Progenitor cell of endocrine pancreas (in vitro differentiated cells): ENCODE measurements around the gene MYADML2. TPM values are rescaled to one million over a fixed set of nuclear protein-coding genes. Genes with fewer than 3 reads are reported as not detected.
"Not testable (repeated sequence)": the region's sequence is repeated elsewhere in the genome, so short reads cannot be mapped to it uniquely, and the experiment has no call there.

Experiments used
- DNase-seq: peaks from one replicate; pipeline ENCODE4 v3.0.0; 2021; ENCODE audit warnings: low spot score; ENCODE audit not compliant: unreplicated experiment
- H3K27ac Mint-ChIP-seq: 2 replicates; pipeline ENCODE4 v1.8.0; 2021; ENCODE audit warnings: mild to moderate bottlenecking, moderate library complexity, mixed read lengths
- H3K27me3 Mint-ChIP-seq: 2 replicates; pipeline ENCODE4 v1.8.0; 2021; ENCODE audit warnings: mixed read lengths
- H3K36me3 Mint-ChIP-seq: 2 replicates; pipeline ENCODE4 v1.8.0; 2022; ENCODE audit warnings: mixed read lengths; ENCODE audit not compliant: insufficient read depth
- H3K4me1 Mint-ChIP-seq: 2 replicates; pipeline ENCODE4 v1.8.0; 2021; ENCODE audit warnings: low read depth, mixed read lengths
- H3K4me3 Mint-ChIP-seq: 2 replicates; pipeline ENCODE4 v1.8.0; 2021; ENCODE audit warnings: low read depth, mild to moderate bottlenecking, moderate library complexity, mixed read lengths
- H3K9me3 Mint-ChIP-seq: 2 replicates; pipeline ENCODE4 v1.8.0; 2021; ENCODE audit warnings: low read depth, mixed read lengths
- CTCF ChIP-seq: fragments of 200-600 bp; sonication (generic); IDR thresholded peaks from one replicate; pipeline ENCODE4 v1.5.0; 2021; ENCODE audit warnings: antibody characterized with exemption, mild to moderate bottlenecking; ENCODE audit not compliant: unreplicated experiment
- total RNA-seq: library from RNA; stranded (reverse); gene quantifications from 2 replicates; pipeline ENCODE4 v1.2.1, GENCODE V29; 2021

Gene MYADML2
- total RNA-seq, 1 donor from 2014 or later: not detected

GRCh38 chr17:81922566-81923301 is 24.3 kb downstream of the MYADML2 start:
- Mint-ChIP-seq H3K4me3 (peak overlapping the region; percentile 67), H3K36me3 (peaks cover 7% of the 10 kb centered on the region), H3K27me3 (no peaks in the 10 kb centered on the region), H3K27ac (peak overlapping the region; percentile 85), H3K9me3 (no peaks in the 10 kb centered on the region), H3K4me1 (peaks cover 29% of the 10 kb centered on the region)
- DNase-seq: no peak
- no peak for TF ChIP-seq CTCF

GRCh38 chr17:81921996-81922565 is 25.0 kb downstream of the MYADML2 start:
- no peak overlapping the region for H3K4me3 Mint-ChIP-seq

GRCh38 chr17:81921537-81921862 is 25.5 kb downstream of the MYADML2 start:
- Mint-ChIP-seq H3K27ac (no peak overlapping the region), H3K9me3 (no peaks in the 10 kb centered on the region), H3K4me1 (peaks cover 37% of the 10 kb centered on the region), H3K36me3 (peaks cover 8% of the 10 kb centered on the region), H3K27me3 (no peaks in the 10 kb centered on the region), H3K4me3 (no peak overlapping the region)
- DNase-seq: no peak
- TF ChIP-seq CTCF: no peak

More at GRCh38 chr17:81921996-81922565, 25.0 kb downstream of the MYADML2 start:
- no peaks in the 10 kb centered on the region for H3K27me3 Mint-ChIP-seq
- TF ChIP-seq CTCF: no peak
- no peaks in the 10 kb centered on the region for H3K9me3 Mint-ChIP-seq
- peaks cover 7% of the 10 kb centered on the region for H3K36me3 Mint-ChIP-seq
- DNase-seq: no peak
- H3K27ac Mint-ChIP-seq: no peak overlapping the region
- H3K4me1 Mint-ChIP-seq: peaks cover 33% of the 10 kb centered on the region

GRCh38 chr17:81920612-81921536 is 26.2 kb downstream of the MYADML2 start:
- Mint-ChIP-seq H3K9me3 (no peaks in the 10 kb centered on the region), H3K27me3 (no peaks in the 10 kb centered on the region), H3K4me1 (peaks cover 31% of the 10 kb centered on the region), H3K27ac (no peak overlapping the region), H3K4me3 (no peak overlapping the region), H3K36me3 (peaks cover 8% of the 10 kb centered on the region)
- TF ChIP-seq CTCF: no peak
- no peak for DNase-seq

GRCh38 chr17:81918832-81919545 is 28.0 kb downstream of the MYADML2 start:
- TF ChIP-seq CTCF: no peak
- Mint-ChIP-seq H3K9me3 (no peaks in the 10 kb centered on the region), H3K36me3 (peaks cover 10% of the 10 kb centered on the region), H3K4me3 (peak overlapping the region; percentile 77), H3K27me3 (no peaks in the 10 kb centered on the region), H3K4me1 (peaks cover 23% of the 10 kb centered on the region), H3K27ac (peak overlapping the region; percentile 78)
- DNase-seq: no peak

- H3K27me3 Mint-ChIP-seq, DNase-seq, H3K9me3 Mint-ChIP-seq: not testable (repeated sequence)
- Mint-ChIP-seq H3K27ac (peak overlapping the region; percentile 85), H3K36me3 (peaks cover 12% of the 10 kb centered on the region), H3K4me1 (peaks cover 21% of the 10 kb centered on the region), H3K4me3 (peak overlapping the region; percentile 77)
These were observed 28.7 kb downstream of the MYADML2 start for GRCh38 chr17:81918333-81918669.
